ENCODE measurements around the gene DNM3.

DNM3 gene

GRCh38 chr1:172289448-172289847 is 448.1 kb downstream of the DNM3 start:
- no peak for TF ChIP-seq CTCF (IDR thresholded peaks at IDR 0.05)
- Mint-ChIP-seq H3K4me1 (peaks cover 5% of the 10 kb centered on the region), H3K27ac (no peak overlapping the region), H3K4me3 (no peak overlapping the region), H3K27me3 (ENCODE audit: low read depth, poor library complexity) (peaks cover 4% of the 10 kb centered on the region), H3K9me3 (no peaks in the 10 kb centered on the region), H3K36me3 (ENCODE audit: low read depth) (no peaks in the 10 kb centered on the region)
- DNase-seq: no peak

GRCh38 chr1:172292840-172293239 is 451.5 kb downstream of the DNM3 start:
- DNase-seq: no peak
- no peak for TF ChIP-seq CTCF (IDR thresholded peaks at IDR 0.05)
- H3K27me3 Mint-ChIP-seq (ENCODE audit: low read depth, poor library complexity): peaks cover 4% of the 10 kb centered on the region
- H3K4me1 Mint-ChIP-seq: peaks cover 4% of the 10 kb centered on the region
- no peak overlapping the region for H3K27ac Mint-ChIP-seq
- no peak overlapping the region for H3K4me3 Mint-ChIP-seq
- no peaks in the 10 kb centered on the region for H3K9me3 Mint-ChIP-seq
- no peaks in the 10 kb centered on the region for H3K36me3 Mint-ChIP-seq (ENCODE audit: low read depth)

GRCh38 chr1:172293429-172293828 is 452.1 kb downstream of the DNM3 start:
- DNase-seq: no peak
- no peaks in the 10 kb centered on the region for H3K9me3 Mint-ChIP-seq
- no peak overlapping the region for H3K27ac Mint-ChIP-seq
- H3K36me3 Mint-ChIP-seq (ENCODE audit: low read depth): no peaks in the 10 kb centered on the region
- H3K27me3 Mint-ChIP-seq (ENCODE audit: low read depth, poor library complexity): peaks cover 4% of the 10 kb centered on the region
- no peak overlapping the region for H3K4me3 Mint-ChIP-seq
- no peak for TF ChIP-seq CTCF (IDR thresholded peaks at IDR 0.05)
- peaks cover 4% of the 10 kb centered on the region for H3K4me1 Mint-ChIP-seq

- peaks cover 28% of the 10 kb centered on the region for H3K9me3 Mint-ChIP-seq
- H3K36me3 Mint-ChIP-seq (ENCODE audit: low read depth): peaks cover 9% of the 10 kb centered on the region
- H3K4me3 Mint-ChIP-seq: no peak overlapping the region
- peaks cover 4% of the 10 kb centered on the region for H3K27me3 Mint-ChIP-seq (ENCODE audit: low read depth, poor library complexity)
- DNase-seq: no peak
- no peak overlapping the region for H3K27ac Mint-ChIP-seq
- TF ChIP-seq CTCF (IDR thresholded peaks at IDR 0.05): no peak
- H3K4me1 Mint-ChIP-seq: peaks cover 4% of the 10 kb centered on the region
These were observed 456.8 kb downstream of the DNM3 start for GRCh38 chr1:172298141-172298540.

- no peak overlapping the region for H3K4me3 Mint-ChIP-seq
- peaks cover 10% of the 10 kb centered on the region for H3K36me3 Mint-ChIP-seq (ENCODE audit: low read depth)
- H3K27ac Mint-ChIP-seq: no peak overlapping the region
These were observed 457.6 kb downstream of the DNM3 start for GRCh38 chr1:172298911-172299310.

More at GRCh38 chr1:172298911-172299310, 457.6 kb downstream of the DNM3 start:
- Mint-ChIP-seq H3K27me3 (ENCODE audit: low read depth, poor library complexity) (peaks cover 4% of the 10 kb centered on the region), H3K9me3 (peaks cover 33% of the 10 kb centered on the region), H3K4me1 (peaks cover 4% of the 10 kb centered on the region)
- no peak for TF ChIP-seq CTCF (IDR thresholded peaks at IDR 0.05)
- DNase-seq: no peak
